ENCODE measurements around the gene CBY1.

Gene CBY1

DNA sequence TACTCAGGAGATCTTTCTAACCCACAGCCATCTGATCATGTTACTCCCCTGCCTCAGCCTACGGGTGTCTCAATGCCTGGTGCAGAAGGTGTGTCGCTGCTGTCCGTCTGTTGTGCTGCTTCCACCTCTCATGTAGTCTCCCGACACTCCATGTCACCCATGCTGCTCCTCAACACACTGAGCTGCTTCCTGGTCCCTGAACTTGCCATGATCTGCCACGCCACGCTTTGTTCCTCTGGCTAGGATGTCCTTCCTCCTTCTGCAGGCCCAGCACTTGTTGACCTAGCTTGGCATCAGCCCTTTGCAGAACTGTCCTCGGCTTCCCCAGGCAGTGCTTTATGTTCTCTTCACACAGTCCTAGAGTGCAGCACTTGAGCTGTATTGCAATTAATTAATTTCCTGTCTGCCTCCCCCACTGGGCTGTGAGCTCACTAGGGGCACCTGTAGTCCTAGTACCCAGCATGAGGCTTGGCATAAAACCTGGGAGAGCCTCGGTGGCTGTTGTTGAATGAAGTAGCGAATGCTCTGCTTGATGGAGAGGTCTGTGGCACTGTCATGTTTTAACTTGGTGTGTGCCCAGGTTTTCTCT lies 58.8 kb downstream of the CBY1 start:
- no peak for DNase-seq (ENCODE audit: low read depth)
- H3K4me3 ChIP-seq (ENCODE audit: low read depth, low read length) = no peak overlapping the region
- TF ChIP-seq, protein P1, sequence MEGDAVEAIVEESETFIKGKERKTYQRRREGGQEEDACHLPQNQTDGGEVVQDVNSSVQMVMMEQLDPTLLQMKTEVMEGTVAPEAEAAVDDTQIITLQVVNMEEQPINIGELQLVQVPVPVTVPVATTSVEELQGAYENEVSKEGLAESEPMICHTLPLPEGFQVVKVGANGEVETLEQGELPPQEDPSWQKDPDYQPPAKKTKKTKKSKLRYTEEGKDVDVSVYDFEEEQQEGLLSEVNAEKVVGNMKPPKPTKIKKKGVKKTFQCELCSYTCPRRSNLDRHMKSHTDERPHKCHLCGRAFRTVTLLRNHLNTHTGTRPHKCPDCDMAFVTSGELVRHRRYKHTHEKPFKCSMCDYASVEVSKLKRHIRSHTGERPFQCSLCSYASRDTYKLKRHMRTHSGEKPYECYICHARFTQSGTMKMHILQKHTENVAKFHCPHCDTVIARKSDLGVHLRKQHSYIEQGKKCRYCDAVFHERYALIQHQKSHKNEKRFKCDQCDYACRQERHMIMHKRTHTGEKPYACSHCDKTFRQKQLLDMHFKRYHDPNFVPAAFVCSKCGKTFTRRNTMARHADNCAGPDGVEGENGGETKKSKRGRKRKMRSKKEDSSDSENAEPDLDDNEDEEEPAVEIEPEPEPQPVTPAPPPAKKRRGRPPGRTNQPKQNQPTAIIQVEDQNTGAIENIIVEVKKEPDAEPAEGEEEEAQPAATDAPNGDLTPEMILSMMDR (IDR thresholded peaks at IDR 0.05; ENCODE audit: low read depth, low read length, missing control alignments) = no peak

DNA sequence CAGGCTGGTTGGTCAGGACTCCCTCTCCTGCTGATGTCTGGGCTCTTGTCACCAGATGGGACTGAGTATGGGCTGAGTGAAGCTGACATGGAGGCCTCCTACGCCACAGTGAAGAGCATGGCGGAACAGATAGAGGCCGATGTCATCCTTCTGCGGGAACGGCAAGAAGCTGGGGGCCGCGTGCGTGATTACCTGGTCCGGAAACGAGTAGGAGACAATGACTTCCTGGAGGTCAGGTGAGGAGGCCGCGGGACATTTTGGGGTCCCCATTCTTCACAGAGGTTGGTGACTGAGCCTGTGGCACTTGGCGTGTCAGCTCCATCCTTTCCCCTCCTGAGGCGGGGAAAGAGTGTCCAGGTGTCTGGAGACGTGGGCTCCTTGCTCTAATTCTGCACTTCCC lies 59.4 kb downstream of the CBY1 start:
- no peak for DNase-seq (ENCODE audit: low read depth)
- H3K4me3 ChIP-seq (ENCODE audit: low read depth, low read length) = no peak overlapping the region
- TF ChIP-seq, protein P1 (IDR thresholded peaks at IDR 0.05; ENCODE audit: low read depth, low read length, missing control alignments) = no peak

DNA sequence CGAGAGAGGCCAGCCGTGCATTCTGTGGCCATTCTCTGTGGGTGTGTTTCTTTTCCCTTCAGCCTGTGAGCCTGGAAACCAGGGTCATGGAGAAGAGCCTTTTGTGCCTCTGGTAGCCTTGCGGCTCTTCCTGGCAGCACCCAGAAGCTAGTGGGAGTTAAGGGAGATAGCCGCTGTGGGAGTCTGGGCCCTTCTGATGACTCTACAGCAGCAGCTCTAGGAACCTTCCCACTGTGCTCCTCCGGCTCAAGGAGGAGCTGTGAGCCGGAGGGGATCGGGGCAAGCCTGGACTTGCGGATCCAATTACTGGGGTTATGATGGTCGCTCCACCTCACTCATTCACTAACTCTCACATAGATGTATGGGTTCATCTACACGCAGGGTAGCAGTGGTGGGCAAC lies 59.8 kb downstream of the CBY1 start:
- TF ChIP-seq, protein P1 (IDR thresholded peaks at IDR 0.05; ENCODE audit: low read depth, low read length, missing control alignments) = no peak
- DNase-seq (ENCODE audit: low read depth) = no peak
- H3K4me3 ChIP-seq (ENCODE audit: low read depth, low read length) = no peak overlapping the region

GRCh38 chr22:38716826-38717225 lies 60.4 kb downstream of the CBY1 start:
- TF ChIP-seq, protein P1 (IDR thresholded peaks at IDR 0.05; ENCODE audit: low read depth, low read length, missing control alignments) = no peak

DNA sequence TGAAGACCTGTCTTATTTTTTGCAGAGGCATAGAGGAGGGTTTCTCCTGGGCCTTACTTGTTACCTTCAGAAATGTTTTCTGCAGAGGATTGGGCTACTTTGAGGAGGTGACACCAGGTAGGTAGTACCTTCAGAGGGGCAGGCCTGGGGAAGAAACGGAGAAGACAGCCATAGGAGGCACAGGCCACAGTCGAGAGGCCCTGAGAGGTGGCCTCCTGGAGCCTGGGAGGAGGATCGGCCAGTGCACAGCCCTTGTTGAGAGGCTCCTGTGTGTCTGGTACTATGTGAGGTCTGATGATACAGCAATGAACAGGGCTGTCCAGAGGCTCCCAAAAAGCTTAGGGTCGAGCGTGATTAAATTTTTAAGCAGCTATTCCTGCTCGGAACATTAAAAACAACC lies 60.8 kb downstream of the CBY1 start:
- H3K4me3 ChIP-seq (ENCODE audit: low read depth, low read length) = no peak overlapping the region
- no peak for DNase-seq (ENCODE audit: low read depth)
- TF ChIP-seq, protein P1 (IDR thresholded peaks at IDR 0.05; ENCODE audit: low read depth, low read length, missing control alignments) = no peak

More at GRCh38 chr22:38716826-38717225, 60.4 kb downstream of the CBY1 start:
- H3K4me3 ChIP-seq (ENCODE audit: low read depth, low read length) = no peak overlapping the region
- no peak for DNase-seq (ENCODE audit: low read depth)

GRCh38 chr22:38718414-38718813 lies 62.0 kb downstream of the CBY1 start:
- DNase-seq (ENCODE audit: low read depth) = no peak
- TF ChIP-seq, protein P1 (IDR thresholded peaks at IDR 0.05; ENCODE audit: low read depth, low read length, missing control alignments) = peak; percentile 10
- no peak overlapping the region for H3K4me3 ChIP-seq (ENCODE audit: low read depth, low read length)

DNA sequence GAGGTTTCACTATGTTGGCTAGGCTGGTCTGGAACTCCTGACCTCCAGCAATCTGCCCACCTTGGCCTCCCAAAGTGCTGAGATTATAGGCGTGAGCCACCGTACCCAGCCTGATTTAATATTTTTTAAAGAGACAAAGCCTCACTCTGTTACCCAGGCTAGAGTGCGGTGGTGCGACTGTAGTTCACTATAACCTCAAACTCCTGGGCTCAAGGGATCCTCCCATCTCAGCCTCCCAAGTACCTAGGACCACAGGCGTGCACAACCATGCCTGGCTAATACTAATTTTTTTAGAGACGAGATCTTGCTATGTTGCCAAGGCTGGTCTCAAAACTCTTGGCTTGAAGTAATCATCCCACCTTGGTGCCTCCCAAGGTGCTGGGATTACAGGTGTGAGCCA lies 62.8 kb downstream of the CBY1 start:
- H3K4me3 ChIP-seq (ENCODE audit: low read depth, low read length) = no peak overlapping the region
- DNase-seq (ENCODE audit: low read depth) = no peak
- TF ChIP-seq, protein P1 (IDR thresholded peaks at IDR 0.05; ENCODE audit: low read depth, low read length, missing control alignments) = no peak

Measured in GM12864 (cell line).